HEK293 (cell line): ENCODE measurements around the gene ZNF687.
A peak's percentile ranks its signal among the peaks of the same experiment; 100 is the strongest.

ENCODE experiments used
- HOXA7 ChIP-seq: sonication (generic); formaldehyde crosslinking; IDR thresholded peaks from 2 replicates; pipeline ENCODE4 v1.8.1; 2022; ENCODE audit warnings: missing genetic modification reagents, borderline replicate concordance
- MZF1 ChIP-seq: fragments of 450-650 bp; formaldehyde crosslinking; IDR thresholded peaks from 2 replicates; pipeline ENCODE4 v1.5.1; 2017; ENCODE audit warnings: missing biosample characterization, missing genetic modification characterization, borderline replicate concordance
- ZBTB20 ChIP-seq: fragments of 450-650 bp; formaldehyde crosslinking; IDR thresholded peaks from 2 replicates; pipeline ENCODE4 v1.5.1; 2016; ENCODE audit warnings: missing biosample characterization, missing genetic modification characterization
- ZBTB48 ChIP-seq: fragments of 450-650 bp; formaldehyde crosslinking; IDR thresholded peaks from 2 replicates; pipeline ENCODE4 v1.5.1; 2016; ENCODE audit warnings: missing biosample characterization, missing genetic modification characterization
- ZNF112 ChIP-seq: fragments of 450-650 bp; formaldehyde crosslinking; IDR thresholded peaks from 2 replicates; pipeline ENCODE4 v1.5.0; 2017; ENCODE audit warnings: missing biosample characterization, missing genetic modification characterization
- ZNF202 ChIP-seq: fragments of 450-650 bp; formaldehyde crosslinking; IDR thresholded peaks from 2 replicates; pipeline ENCODE4 v1.5.1; 2016; ENCODE audit warnings: missing biosample characterization, missing genetic modification characterization, borderline replicate concordance
- ZNF335 ChIP-seq: fragments of 450-650 bp; formaldehyde crosslinking; conservative IDR thresholded peaks from 2 replicates; pipeline ENCODE4 v1.5.1; 2016; ENCODE audit warnings: missing biosample characterization, missing genetic modification characterization
- ZNF514 ChIP-seq: fragments of 450-650 bp; formaldehyde crosslinking; IDR thresholded peaks from 2 replicates; pipeline ENCODE4 v1.5.1; 2016; ENCODE audit warnings: missing biosample characterization, missing genetic modification characterization
- ZNF530 ChIP-seq: fragments of 450-650 bp; formaldehyde crosslinking; IDR thresholded peaks from 2 replicates; pipeline ENCODE4 v1.5.1; 2016; ENCODE audit warnings: low read depth, missing biosample characterization, missing genetic modification characterization
- ZNF555 ChIP-seq: fragments of 450-650 bp; formaldehyde crosslinking; conservative IDR thresholded peaks from 2 replicates; pipeline ENCODE4 v1.5.1; 2017; ENCODE audit warnings: missing biosample characterization, mild to moderate bottlenecking, missing genetic modification characterization, inconsistent platforms
- ZNF610 ChIP-seq: fragments of 450-650 bp; formaldehyde crosslinking; IDR thresholded peaks from 2 replicates; pipeline ENCODE4 v1.5.1; 2016; ENCODE audit warnings: missing biosample characterization, missing genetic modification characterization, borderline replicate concordance
- ZNF623 ChIP-seq: fragments of 450-650 bp; formaldehyde crosslinking; IDR thresholded peaks from 2 replicates; pipeline ENCODE4 v1.5.1; 2016; ENCODE audit warnings: missing biosample characterization, missing genetic modification characterization
- ZNF654 ChIP-seq: fragments of 450-650 bp; formaldehyde crosslinking; IDR thresholded peaks from 2 replicates; pipeline ENCODE4 v1.5.1; 2016; ENCODE audit warnings: low read depth, missing biosample characterization, missing genetic modification characterization
- TF ChIP-seq, protein P1 (sequence below): fragments of 450-650 bp; formaldehyde crosslinking; IDR thresholded peaks from 2 replicates; pipeline ENCODE4 v1.5.1; 2017; ENCODE audit warnings: missing biosample characterization, missing genetic modification characterization
- TF ChIP-seq, protein P2 (sequence below): fragments of 450-650 bp; formaldehyde crosslinking; IDR thresholded peaks from 2 replicates; pipeline ENCODE4 v1.5.1; 2016; ENCODE audit warnings: missing biosample characterization, missing genetic modification characterization
- TF ChIP-seq, protein P3 (sequence below): fragments of 450-650 bp; formaldehyde crosslinking; IDR thresholded peaks from 2 replicates; pipeline ENCODE4 v1.5.1; 2016; ENCODE audit warnings: missing biosample characterization, missing genetic modification characterization, borderline replicate concordance
- TF ChIP-seq, protein P4 (sequence below): fragments of 450-650 bp; formaldehyde crosslinking; IDR thresholded peaks from 2 replicates; pipeline ENCODE4 v1.5.1; 2016; ENCODE audit warnings: missing biosample characterization, missing genetic modification characterization
- TF ChIP-seq, protein P5 (sequence below): fragments of 450-650 bp; IDR thresholded peaks from 2 replicates; pipeline ENCODE4 v1.5.1; 2018; ENCODE audit warnings: missing biosample characterization, missing genetic modification characterization
- TF ChIP-seq, protein P6 (sequence below): fragments of 450-650 bp; formaldehyde crosslinking; IDR thresholded peaks from 2 replicates; pipeline ENCODE4 v1.5.1; 2016; ENCODE audit warnings: missing biosample characterization, missing genetic modification characterization
- TF ChIP-seq, protein P7 (sequence below): fragments of 450-650 bp; formaldehyde crosslinking; IDR thresholded peaks from 2 replicates; pipeline ENCODE4 v1.5.1; 2016; ENCODE audit warnings: missing biosample characterization, missing genetic modification characterization, borderline replicate concordance

The ZNF687 gene

DNA sequence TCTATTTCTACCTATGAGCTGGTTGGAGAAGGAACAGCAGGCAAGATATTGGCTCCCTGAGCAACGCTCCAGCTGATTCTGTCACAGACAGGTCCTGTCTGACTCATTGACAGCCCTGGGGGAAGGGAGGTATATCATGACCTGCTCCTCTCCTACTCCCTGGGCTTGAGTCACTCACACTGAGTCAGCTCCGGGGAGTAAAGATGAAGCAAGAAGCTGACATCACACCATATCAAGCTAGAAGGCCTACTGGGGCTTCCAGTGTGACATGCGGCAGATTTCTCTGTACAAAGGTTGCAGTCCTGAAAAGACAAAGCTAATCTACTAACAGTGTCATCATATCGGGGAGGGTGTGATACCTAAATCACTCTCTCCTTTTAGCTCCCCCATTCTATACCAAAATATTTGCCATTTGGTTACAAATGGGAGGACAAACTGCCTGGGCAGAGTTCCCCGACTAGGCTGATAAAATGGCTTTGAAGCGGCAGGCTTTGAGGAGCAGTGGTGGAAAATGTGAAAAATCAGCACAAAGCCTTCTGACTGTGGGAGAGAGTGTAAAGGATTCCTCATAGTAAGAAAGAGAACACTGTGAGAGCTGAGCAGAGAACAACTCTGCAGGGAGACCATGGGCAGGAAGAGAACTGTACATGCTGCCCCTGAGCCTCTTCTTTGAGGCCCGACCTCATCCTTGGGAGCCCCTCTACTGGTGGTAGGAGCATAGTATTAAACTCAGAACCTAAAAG is 29.7 kb downstream of the ZNF687 start (continued):
- TF ChIP-seq, protein P1, sequence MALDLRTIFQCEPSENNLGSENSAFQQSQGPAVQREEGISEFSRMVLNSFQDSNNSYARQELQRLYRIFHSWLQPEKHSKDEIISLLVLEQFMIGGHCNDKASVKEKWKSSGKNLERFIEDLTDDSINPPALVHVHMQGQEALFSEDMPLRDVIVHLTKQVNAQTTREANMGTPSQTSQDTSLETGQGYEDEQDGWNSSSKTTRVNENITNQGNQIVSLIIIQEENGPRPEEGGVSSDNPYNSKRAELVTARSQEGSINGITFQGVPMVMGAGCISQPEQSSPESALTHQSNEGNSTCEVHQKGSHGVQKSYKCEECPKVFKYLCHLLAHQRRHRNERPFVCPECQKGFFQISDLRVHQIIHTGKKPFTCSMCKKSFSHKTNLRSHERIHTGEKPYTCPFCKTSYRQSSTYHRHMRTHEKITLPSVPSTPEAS (tag by site-specific recombination) = no peak
- TF ChIP-seq ZBTB20 (tag by site-specific recombination) (no peak), ZNF654 (tag by site-specific recombination) (no peak), ZNF202 (tag by site-specific recombination) (no peak), ZNF514 (tag by site-specific recombination) (no peak), ZNF555 (tag by site-specific recombination) (no peak), ZNF112 (tag by site-specific recombination) (no peak), ZNF335 (tag by site-specific recombination) (peak; percentile 67), HOXA7 (no peak), ZNF530 (tag by site-specific recombination) (0 out of 2 replicates have a peak, but pooled peaks have one; percentile 20), ZNF610 (no peak), ZBTB48 (peak; percentile 74; the same call in 1 of the 2 replicates), MZF1 (tag by site-specific recombination) (no peak), ZNF623 (tag by site-specific recombination) (no peak)
- TF ChIP-seq, protein P2, sequence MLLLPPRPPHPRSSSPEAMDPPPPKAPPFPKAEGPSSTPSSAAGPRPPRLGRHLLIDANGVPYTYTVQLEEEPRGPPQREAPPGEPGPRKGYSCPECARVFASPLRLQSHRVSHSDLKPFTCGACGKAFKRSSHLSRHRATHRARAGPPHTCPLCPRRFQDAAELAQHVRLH (tag by site-specific recombination) = no peak
- TF ChIP-seq, protein P3, sequence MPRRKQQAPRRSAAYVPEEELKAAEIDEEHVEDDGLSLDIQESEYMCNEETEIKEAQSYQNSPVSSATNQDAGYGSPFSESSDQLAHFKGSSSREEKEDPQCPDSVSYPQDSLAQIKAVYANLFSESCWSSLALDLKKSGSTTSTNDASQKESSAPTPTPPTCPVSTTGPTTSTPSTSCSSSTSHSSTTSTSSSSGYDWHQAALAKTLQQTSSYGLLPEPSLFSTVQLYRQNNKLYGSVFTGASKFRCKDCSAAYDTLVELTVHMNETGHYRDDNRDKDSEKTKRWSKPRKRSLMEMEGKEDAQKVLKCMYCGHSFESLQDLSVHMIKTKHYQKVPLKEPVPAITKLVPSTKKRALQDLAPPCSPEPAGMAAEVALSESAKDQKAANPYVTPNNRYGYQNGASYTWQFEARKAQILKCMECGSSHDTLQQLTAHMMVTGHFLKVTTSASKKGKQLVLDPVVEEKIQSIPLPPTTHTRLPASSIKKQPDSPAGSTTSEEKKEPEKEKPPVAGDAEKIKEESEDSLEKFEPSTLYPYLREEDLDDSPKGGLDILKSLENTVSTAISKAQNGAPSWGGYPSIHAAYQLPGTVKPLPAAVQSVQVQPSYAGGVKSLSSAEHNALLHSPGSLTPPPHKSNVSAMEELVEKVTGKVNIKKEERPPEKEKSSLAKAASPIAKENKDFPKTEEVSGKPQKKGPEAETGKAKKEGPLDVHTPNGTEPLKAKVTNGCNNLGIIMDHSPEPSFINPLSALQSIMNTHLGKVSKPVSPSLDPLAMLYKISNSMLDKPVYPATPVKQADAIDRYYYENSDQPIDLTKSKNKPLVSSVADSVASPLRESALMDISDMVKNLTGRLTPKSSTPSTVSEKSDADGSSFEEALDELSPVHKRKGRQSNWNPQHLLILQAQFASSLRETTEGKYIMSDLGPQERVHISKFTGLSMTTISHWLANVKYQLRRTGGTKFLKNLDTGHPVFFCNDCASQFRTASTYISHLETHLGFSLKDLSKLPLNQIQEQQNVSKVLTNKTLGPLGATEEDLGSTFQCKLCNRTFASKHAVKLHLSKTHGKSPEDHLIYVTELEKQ (tag by site-specific recombination) = peak; percentile 92
- TF ChIP-seq, protein P4, sequence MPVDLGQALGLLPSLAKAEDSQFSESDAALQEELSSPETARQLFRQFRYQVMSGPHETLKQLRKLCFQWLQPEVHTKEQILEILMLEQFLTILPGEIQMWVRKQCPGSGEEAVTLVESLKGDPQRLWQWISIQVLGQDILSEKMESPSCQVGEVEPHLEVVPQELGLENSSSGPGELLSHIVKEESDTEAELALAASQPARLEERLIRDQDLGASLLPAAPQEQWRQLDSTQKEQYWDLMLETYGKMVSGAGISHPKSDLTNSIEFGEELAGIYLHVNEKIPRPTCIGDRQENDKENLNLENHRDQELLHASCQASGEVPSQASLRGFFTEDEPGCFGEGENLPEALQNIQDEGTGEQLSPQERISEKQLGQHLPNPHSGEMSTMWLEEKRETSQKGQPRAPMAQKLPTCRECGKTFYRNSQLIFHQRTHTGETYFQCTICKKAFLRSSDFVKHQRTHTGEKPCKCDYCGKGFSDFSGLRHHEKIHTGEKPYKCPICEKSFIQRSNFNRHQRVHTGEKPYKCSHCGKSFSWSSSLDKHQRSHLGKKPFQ (tag by site-specific recombination) = no peak
- TF ChIP-seq, protein P5, sequence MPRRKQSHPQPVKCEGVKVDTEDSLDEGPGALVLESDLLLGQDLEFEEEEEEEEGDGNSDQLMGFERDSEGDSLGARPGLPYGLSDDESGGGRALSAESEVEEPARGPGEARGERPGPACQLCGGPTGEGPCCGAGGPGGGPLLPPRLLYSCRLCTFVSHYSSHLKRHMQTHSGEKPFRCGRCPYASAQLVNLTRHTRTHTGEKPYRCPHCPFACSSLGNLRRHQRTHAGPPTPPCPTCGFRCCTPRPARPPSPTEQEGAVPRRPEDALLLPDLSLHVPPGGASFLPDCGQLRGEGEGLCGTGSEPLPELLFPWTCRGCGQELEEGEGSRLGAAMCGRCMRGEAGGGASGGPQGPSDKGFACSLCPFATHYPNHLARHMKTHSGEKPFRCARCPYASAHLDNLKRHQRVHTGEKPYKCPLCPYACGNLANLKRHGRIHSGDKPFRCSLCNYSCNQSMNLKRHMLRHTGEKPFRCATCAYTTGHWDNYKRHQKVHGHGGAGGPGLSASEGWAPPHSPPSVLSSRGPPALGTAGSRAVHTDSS = no peak
- TF ChIP-seq, protein P6, sequence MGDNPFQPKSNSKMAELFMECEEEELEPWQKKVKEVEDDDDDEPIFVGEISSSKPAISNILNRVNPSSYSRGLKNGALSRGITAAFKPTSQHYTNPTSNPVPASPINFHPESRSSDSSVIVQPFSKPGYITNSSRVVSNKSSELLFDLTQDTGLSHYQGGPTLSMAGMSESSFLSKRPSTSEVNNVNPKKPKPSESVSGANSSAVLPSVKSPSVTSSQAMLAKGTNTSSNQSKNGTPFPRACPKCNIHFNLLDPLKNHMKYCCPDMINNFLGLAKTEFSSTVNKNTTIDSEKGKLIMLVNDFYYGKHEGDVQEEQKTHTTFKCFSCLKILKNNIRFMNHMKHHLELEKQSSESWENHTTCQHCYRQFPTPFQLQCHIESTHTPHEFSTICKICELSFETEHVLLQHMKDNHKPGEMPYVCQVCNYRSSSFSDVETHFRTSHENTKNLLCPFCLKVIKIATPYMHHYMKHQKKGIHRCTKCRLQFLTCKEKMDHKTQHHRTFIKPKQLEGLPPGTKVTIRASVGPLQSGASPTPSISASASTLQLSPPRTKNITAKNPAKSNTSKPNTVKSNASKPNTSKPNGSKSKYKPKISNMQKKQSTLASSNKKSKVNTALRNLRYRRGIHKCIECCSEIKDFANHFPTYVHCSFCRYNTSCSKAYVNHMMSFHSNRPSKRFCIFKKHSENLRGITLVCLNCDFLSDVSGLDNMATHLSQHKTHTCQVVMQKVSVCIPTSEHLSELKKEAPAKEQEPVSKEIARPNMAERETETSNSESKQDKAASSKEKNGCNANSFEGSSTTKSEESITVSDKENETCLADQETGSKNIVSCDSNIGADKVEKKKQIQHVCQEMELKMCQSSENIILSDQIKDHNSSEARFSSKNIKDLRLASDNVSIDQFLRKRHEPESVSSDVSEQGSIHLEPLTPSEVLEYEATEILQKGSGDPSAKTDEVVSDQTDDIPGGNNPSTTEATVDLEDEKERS (tag by site-specific recombination) = no peak
- TF ChIP-seq, protein P7, sequence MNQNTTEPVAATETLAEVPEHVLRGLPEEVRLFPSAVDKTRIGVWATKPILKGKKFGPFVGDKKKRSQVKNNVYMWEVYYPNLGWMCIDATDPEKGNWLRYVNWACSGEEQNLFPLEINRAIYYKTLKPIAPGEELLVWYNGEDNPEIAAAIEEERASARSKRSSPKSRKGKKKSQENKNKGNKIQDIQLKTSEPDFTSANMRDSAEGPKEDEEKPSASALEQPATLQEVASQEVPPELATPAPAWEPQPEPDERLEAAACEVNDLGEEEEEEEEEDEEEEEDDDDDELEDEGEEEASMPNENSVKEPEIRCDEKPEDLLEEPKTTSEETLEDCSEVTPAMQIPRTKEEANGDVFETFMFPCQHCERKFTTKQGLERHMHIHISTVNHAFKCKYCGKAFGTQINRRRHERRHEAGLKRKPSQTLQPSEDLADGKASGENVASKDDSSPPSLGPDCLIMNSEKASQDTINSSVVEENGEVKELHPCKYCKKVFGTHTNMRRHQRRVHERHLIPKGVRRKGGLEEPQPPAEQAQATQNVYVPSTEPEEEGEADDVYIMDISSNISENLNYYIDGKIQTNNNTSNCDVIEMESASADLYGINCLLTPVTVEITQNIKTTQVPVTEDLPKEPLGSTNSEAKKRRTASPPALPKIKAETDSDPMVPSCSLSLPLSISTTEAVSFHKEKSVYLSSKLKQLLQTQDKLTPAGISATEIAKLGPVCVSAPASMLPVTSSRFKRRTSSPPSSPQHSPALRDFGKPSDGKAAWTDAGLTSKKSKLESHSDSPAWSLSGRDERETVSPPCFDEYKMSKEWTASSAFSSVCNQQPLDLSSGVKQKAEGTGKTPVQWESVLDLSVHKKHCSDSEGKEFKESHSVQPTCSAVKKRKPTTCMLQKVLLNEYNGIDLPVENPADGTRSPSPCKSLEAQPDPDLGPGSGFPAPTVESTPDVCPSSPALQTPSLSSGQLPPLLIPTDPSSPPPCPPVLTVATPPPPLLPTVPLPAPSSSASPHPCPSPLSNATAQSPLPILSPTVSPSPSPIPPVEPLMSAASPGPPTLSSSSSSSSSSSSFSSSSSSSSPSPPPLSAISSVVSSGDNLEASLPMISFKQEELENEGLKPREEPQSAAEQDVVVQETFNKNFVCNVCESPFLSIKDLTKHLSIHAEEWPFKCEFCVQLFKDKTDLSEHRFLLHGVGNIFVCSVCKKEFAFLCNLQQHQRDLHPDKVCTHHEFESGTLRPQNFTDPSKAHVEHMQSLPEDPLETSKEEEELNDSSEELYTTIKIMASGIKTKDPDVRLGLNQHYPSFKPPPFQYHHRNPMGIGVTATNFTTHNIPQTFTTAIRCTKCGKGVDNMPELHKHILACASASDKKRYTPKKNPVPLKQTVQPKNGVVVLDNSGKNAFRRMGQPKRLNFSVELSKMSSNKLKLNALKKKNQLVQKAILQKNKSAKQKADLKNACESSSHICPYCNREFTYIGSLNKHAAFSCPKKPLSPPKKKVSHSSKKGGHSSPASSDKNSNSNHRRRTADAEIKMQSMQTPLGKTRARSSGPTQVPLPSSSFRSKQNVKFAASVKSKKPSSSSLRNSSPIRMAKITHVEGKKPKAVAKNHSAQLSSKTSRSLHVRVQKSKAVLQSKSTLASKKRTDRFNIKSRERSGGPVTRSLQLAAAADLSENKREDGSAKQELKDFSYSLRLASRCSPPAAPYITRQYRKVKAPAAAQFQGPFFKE (tag by site-specific recombination) = no peak
